ENCODE measurements around the gene CCNG2.

The CCNG2 gene

DNA sequence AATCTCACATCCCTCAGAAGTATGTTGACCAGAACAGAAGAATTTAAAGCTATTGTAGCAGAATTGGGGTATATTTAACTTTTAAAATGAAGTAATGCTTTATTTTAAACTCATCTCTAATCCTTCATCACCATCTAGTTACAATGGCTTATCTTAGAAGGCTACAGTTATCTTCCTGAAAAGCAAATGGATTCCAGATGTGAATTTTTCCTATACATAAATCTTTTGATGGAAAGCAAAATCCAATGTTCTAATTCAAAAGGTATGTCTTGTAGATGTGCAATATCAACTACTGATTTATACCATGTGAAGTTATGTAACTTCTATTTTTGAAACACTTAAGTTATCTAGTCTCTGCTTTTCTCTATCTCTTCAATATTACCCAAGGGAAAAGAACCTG is 47.6 kb downstream of the CCNG2 start:
- POLR2A ChIA-PET = no interaction called here
- TF ChIP-seq, protein P1, sequence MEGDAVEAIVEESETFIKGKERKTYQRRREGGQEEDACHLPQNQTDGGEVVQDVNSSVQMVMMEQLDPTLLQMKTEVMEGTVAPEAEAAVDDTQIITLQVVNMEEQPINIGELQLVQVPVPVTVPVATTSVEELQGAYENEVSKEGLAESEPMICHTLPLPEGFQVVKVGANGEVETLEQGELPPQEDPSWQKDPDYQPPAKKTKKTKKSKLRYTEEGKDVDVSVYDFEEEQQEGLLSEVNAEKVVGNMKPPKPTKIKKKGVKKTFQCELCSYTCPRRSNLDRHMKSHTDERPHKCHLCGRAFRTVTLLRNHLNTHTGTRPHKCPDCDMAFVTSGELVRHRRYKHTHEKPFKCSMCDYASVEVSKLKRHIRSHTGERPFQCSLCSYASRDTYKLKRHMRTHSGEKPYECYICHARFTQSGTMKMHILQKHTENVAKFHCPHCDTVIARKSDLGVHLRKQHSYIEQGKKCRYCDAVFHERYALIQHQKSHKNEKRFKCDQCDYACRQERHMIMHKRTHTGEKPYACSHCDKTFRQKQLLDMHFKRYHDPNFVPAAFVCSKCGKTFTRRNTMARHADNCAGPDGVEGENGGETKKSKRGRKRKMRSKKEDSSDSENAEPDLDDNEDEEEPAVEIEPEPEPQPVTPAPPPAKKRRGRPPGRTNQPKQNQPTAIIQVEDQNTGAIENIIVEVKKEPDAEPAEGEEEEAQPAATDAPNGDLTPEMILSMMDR (IDR thresholded peaks at IDR 0.05; ENCODE audit: control extremely low read depth, extremely low read depth, low read depth, missing control alignments) = no peak
- CTCF ChIA-PET = interaction anchor here (1.0 to 10.9 kb wide), 26 partner anchors 7 to 473 kb away, joined by 3 to 275 read pairs (median 13); partner anchors contain the start of gene CCNG2
- no peak for DNase-seq (ENCODE audit: extremely low spot score)

DNA sequence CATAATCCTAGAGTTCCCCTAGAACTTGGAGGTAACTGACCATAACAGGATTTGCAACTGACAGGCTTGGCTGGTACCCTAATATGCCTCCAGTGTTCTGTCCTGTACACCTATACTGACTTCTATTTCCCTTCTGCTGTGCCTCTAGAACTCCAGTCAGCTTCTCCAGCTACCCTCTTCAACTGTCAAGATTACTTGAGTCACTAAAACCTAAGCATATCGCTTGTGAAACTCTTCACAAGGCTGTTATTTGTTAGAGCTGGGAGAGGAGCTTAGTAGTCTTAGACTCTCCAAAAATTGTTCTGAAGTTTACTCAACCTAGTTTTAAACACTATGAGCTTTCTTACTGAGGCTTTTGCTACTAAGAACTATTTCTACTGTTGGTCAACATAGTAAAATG is 52.0 kb downstream of the CCNG2 start:
- TF ChIP-seq, protein P1 (IDR thresholded peaks at IDR 0.05; ENCODE audit: control extremely low read depth, extremely low read depth, low read depth, missing control alignments) = no peak
- ChIA-PET CTCF (interaction anchor here (1.0 to 2.8 kb wide), 7 partner anchors 10 to 164 kb away, joined by 4 to 17 read pairs (median 5); no protein-coding TSS in a partner anchor), POLR2A (no interaction called here)
- no peak for DNase-seq (ENCODE audit: extremely low spot score)

DNA sequence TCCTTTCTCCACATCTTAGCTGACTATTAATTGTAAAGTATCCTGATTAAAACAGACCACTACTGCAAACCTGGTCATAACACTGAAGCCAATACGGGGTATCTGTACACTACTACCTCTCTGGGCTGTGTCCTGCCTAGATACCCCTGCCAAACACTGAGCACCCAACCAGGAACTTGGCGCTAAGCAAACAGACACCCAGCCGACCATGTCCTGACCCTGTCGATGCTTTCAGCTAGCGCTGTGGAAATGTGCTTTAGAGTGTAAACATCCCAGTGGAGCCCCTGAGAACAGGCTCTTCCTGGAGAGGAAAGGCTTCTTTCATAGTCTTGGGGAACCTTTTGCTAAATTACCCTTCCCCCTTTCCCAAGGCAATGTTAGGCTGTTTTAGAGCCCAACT is 52.9 kb downstream of the CCNG2 start:
- DNase-seq (ENCODE audit: extremely low spot score) = no peak
- TF ChIP-seq, protein P1 (IDR thresholded peaks at IDR 0.05; ENCODE audit: control extremely low read depth, extremely low read depth, low read depth, missing control alignments) = no peak
- POLR2A ChIA-PET = no interaction called here
- CTCF ChIA-PET = interaction anchor here (1.7 kb wide), 1 partner anchor 89 kb away, joined by 5 read pairs; no protein-coding TSS in a partner anchor

DNA sequence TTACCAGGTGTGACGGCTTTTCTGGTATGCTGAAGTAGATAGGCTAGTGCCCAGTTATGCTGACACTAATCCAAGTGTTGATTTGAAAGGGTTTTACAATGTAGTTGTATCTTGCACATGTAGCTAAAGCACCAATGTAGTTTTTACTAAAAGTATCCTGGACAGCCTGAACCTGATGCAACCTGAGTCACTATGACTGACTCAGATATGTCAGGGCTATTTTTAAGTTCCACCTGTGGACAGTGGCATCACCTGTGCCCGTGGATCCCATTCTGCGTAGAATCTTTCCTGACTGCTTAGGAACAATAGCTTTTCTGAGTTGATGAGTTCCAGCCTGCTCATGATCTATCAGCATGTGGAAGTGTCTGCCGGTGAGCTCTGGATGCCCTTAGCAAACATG is 58.1 kb downstream of the CCNG2 start:
- TF ChIP-seq, protein P1 (IDR thresholded peaks at IDR 0.05; ENCODE audit: control extremely low read depth, extremely low read depth, low read depth, missing control alignments) = no peak
- DNase-seq (ENCODE audit: extremely low spot score) = no peak
- ChIA-PET CTCF (interaction anchor here (0.8 to 3.6 kb wide), 6 partner anchors 12 to 132 kb away, joined by 3 to 32 read pairs (median 5); no protein-coding TSS in a partner anchor), POLR2A (no interaction called here)

DNA sequence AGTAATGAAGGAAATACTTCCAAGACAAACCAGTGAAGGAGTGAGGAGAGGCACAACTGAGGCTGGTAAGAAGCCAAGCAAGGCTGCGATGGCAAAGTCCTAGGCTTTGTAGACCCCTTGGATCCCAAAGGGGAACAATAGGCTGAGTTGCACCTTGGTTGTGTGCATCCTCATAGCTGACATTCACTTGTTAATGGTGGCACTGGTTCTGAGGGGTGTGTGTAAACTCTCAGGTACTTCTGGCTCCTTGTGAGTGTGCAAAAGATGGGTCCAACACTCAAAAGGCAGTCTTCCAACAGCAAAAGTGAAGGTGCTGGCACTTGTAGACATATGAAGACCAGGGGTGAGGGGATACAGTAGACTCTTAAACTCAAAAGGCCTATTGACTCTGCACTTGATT is 60.5 kb downstream of the CCNG2 start:
- TF ChIP-seq, protein P1 (IDR thresholded peaks at IDR 0.05; ENCODE audit: control extremely low read depth, extremely low read depth, low read depth, missing control alignments) = no peak
- CTCF ChIA-PET = interaction anchor here (1.2 kb wide), 1 partner anchor 23 kb away, joined by 3 read pairs; no protein-coding TSS in a partner anchor
- DNase-seq (ENCODE audit: extremely low spot score) = no peak
- POLR2A ChIA-PET = no interaction called here

DNA sequence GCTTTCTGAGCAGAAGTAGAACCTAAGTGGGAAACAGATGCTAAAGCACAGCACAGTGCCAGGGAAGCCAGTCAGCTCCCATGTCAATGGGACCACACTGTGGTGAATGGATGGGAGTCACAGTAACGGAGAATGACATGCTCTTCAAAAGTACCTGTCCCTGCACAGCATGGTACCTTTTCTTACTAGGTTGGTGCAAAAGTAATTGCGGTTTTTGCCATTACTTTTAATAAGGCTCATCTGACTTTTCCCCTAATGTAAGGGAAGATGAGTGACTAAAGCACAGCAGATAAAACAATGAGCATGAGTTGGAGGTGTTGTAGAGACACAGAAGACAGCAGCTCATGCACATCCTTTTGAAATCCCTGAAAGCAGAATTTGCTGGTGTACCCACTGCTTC is 62.3 kb downstream of the CCNG2 start:
- ChIA-PET POLR2A (no interaction called here), CTCF (interaction anchor here (3.7 kb wide), 1 partner anchor 15 kb away, joined by 15 read pairs; no protein-coding TSS in a partner anchor)
- DNase-seq (ENCODE audit: extremely low spot score) = no peak
- TF ChIP-seq, protein P1 (IDR thresholded peaks at IDR 0.05; ENCODE audit: control extremely low read depth, extremely low read depth, low read depth, missing control alignments) = no peak
